H1 (cell line): ENCODE measurements around the gene RCAN3. TPM values are rescaled to one million over a fixed set of nuclear protein-coding genes. Genes with fewer than 3 reads are reported as not detected.

Experiments used
- JUN ChIP-seq: IDR thresholded peaks from 2 replicates; pipeline ENCODE4 v1.6.1; 2011; ENCODE audit warnings: low read depth, mild to moderate bottlenecking, improper control_type of control experiment, low read length
- KDM5A ChIP-seq: fragments of 200-600 bp; IDR thresholded peaks from 2 replicates; pipeline ENCODE4 v1.7.1; 2012; ENCODE audit warnings: mild to moderate bottlenecking, low read length, inconsistent platforms, mixed read lengths
- polyA plus RNA-seq, 7 experiments: library from polyadenylated mRNA; depleted of rRNA in 3 of 7; stranded (reverse) in 5 of 7; unstranded in 2 of 7; fragments of >200 nt in 5 of 7; fragments of 200-250 nt in 2 of 7; gene quantifications; 1 replicate in 5 of 7; 2 replicates in 1 of 7; 4 replicates in 1 of 7; pipeline versions ENCODE4 v1.2.1 to v1.2.3, GENCODE V29; 2011 to 2013; ENCODE audit warnings: missing spikeins in 2 of 7, mixed read lengths in 2 of 7
- total RNA-seq: library from RNA; stranded (reverse); fragmentation: NEBNext Ultra II Directional; extraction: Animal tissue kit (Norgen Biotek cat#: 25700); gene quantifications from 2 replicates; pipeline ENCODE4 v1.2.1, GENCODE V29; 2021

RCAN3 gene
- total and polyA plus RNA-seq, 2 of the 8 experiments (the other 6 are each of a cell fraction or from before 2014, with no cell fraction given), result 5.6 to 16.6 TPM

DNA sequence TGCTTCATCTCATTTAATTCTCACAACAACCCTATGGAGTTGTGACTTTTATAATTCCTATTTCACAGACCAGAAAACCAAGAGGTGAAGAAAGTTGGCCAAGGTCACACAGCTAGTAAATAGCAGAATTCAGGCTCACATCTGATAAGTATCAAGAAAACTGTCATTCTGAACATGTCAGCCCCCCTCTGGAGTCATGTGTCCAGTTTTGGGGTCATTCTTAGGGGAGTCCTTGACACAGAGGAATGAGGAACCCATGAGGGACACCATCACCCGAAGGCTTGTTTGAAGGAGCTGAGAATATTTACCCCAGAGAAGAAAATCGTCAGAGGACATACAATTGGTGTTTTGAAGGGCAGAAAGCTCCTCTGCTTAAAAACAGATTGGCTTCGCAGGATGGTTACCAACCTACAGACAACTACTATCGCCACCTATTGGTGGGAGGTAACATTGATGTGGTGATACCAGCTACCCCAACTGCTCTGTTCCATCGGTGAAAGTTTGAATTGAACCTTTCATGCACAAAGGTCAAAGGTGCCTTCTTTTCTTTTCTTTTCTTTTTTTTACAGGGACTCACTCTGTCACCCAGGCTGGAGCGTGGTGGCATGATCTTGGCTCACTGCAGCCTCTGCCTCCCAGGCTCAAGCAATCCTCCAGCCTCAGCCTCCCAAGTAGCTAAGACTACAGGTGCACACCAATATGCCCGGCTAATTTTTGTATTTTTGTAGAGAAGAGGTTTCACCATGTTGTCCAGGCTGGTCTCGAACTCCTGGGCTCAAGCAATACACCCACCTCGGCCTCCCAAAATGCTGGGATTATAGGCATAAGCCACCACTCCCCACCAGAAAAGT lies 84.6 kb downstream of the RCAN3 start (continued):
- TF ChIP-seq KDM5A, result no peak
- TF ChIP-seq JUN, result no peak
